ENCODE data around the gene UNC5B.
A peak's percentile ranks its signal among the peaks of the same experiment; 100 is the strongest.

The UNC5B gene

DNA sequence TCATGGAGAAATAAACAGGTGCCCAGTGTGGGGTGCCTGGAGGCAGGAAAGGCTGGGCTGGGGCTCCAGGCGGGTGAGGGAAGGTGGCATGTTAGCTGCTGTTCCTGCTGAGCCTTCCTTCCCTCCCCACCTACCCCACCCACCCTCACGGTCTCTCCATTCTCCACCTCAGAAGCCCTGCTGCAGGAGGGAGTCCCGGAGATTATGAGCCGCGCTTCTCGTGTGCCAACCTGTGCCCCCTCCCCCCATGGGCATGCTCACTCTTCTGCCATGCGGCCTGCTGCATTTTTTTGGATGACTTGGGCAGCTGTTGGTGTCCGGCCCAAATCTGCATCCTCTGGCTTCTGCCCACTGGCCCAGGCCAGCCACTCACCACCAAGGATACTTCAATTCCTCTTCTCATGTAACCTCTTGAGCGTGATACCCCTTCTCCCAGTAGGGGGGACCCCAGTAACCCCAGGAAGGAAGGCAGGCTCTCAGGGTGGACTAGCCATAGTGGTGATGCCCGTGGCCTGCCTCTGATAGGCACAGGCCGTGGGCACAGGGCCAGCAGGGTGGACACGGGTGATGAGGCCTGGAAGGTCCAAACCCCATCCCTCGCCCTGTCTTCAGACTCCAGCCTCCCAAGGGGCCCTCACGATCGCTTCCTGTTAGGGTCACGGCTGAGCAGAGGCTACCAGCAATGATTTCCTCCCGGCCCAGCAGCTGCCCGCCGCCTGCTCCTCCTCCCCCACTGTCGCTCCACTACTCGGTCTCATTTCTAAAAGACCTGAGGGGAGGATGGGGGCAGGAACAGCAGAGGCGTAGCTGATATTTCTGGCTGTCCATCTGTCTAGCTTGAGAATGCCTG lies 27.8 kb downstream of the UNC5B start:
- DNase-seq, result no peak

DNA sequence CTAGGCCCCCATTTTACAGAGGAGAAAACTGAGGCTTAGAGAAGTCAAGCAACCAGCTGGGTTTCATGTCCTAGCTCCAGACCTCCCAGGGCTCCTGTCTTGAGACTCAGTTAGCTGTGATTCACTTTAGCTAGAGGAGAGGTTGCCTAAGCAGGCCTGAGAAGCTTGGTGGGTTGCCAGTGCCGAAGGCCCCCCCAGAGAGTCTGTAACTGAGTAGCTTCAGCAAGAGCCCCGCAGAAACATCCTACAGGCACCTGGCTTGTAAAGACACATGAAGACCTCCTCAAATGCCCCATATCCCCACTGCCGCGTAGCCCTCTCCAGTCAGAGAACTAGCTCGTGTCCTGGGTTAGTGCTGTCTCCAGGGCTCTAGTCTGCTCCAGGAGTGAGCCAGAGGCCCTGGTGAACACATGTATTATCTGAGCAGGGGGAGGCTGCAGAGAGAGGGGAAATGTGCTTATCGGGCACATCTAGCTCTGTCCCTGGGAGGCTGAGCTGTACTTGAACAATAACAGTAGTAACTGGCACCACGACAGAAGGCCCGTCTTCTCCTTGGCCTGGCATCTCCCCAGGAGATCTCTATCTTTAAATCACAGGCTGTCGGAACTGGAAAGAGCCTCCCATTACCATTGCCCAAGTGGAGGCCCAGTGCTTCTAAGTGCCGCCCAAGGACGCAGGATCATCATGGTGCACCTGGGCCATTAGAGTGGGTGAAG lies 28.9 kb downstream of the UNC5B start:
- DNase-seq, result peak; percentile 78

- DNase-seq, result peak; percentile 78
These were observed 29.7 kb downstream of the UNC5B start for GRCh38 chr10:71241830-71242621.

DNA sequence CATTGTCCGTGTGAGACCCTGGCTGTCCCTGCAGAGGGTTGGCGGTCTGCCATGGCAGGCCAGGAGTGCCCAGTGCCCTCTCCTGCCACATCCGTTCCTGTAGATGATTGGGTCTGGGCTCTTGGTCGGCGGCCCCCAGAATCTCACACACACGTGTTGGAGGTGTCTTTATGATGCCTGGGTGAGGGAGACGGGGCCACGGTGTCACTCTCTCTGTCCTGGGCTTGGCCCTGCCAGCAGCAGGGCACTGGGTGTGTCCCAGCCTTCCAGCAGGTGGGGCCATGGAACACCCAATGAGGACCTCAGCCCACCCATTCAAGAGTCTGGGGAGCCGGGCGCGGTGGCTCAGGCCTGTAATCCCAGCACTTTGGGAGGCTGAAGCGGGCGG lies 30.2 kb downstream of the UNC5B start:
- DNase-seq, result no peak

- no peak for DNase-seq
These were observed 31.5 kb downstream of the UNC5B start for GRCh38 chr10:71243756-71244395.

DNA sequence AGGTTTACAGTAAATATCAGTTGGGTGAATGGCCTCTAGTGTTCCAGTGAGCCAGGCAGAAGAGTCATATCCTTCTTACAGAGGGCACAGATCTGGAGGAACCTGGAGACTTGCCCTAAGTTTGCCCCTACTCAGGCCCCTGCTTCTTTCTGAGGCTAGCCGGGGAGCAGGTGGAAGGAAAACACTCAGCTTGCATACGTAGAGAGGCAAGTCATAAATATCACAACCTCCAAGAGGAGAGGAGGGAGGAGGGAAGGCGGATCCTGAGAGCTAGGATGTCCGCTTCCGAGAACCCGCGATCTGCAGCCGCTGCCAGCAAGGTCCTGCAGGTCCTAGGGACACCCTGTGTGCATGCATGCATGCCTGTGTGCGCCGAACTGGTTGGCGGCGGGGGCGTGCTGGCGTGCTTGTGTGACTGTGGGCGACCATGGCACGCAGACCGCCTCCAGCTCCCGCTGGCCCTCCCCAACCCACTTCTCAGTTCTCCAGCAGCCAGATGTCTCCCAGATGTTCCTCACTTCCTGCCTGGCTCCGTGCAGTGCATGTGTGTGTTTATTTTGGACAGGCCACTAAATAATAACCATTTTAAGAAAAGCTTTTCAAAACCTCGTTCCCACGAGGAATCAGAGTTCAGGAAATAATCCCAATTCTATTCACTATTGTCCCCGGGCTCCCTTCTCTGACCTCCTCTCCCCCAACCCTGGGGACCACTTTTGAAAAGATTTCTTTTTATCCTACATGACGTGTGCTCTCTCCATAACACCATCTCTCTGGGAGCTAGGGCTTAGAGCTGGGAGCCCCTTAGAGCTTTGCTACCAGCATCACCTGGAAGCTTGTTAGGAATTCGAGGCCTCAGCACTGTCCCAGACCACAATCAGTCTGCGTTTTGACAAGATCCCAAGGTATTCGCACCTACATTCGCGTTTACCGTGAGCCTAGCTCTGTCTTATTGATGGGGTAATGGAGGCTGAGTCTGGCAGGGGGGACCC lies 32.4 kb downstream of the UNC5B start:
- DNase-seq, result peak; percentile 17

GRCh38 chr10:71245420-71246325 lies 33.3 kb downstream of the UNC5B start:
- DNase-seq, result no peak

DNA sequence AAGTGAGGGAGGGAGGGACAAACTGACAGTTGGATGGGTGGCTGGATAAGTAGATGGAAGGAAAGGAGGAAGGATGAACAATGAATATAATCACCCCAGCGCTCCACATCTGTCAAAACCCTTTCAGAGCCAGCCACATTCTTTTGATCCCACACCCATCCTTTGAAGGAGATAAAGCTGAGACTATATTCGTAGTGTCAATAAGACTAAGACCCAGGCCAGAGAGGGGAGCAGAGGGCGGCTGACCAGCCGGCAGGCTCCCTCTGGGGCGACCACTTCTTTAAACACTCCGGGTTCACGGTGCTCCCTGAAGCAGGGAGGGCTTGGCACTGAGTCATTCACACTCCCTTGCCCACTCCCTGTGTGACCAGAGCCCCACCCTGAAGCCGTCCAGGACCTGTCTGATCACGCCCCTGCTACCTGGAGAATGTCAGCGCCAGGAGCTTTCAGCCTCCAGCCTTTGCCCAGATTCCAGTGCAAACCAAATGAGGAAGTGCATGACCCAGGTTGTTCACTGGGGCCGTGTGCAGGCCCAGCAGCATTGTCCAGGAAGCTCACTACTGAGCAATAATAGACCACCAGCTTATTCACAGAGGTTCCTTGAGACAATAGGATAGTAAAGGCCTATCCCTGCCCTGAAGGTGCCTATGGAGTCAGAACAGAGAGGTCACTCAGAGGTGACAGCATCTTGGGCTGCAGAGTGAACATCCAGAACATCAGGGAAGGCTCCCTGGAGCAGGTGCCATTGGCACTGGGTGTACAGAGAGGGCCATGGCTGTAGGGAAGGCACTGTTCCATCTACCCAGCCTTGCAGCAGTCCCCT lies 34.4 kb downstream of the UNC5B start:
- no peak for DNase-seq

DNA sequence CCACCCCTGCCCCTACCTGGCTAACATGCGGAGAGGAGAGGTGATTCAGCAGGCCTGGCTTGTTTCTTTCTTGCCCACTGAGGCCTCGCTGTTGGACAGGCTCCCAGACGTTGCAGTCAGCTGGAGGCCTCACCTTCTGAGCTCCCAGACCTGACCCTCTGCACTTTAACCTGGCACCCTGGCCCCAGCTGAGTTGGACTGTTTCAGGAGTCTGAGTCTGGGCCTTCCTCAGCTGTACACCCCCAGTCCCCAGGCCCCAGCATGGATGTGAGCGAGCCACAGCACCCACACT lies 35.0 kb downstream of the UNC5B start:
- DNase-seq, result no peak

- DNase-seq, result no peak
These were observed 35.4 kb downstream of the UNC5B start for GRCh38 chr10:71247804-71248203.

DNA sequence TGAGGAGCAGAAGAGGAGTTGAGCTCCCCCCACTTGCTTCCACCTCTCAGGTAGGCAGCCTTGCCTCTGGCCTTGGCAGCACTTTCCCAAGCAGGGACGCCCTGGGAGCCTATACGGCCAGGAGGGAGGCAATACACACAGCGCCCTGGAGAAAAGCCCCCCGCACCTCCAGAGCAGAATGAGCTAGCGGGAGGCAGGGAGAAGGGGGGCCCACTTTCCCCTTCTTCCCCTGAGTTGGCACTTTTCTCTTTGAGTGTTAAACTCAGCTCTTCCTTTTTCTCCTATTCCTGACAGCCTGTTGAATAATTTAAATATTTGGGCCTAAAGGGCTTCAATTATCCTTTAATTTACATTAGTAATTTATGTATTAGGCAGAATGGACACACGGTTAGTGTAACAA lies 35.8 kb downstream of the UNC5B start:
- no peak for DNase-seq

GRCh38 chr10:71249996-71250395 lies 37.6 kb downstream of the UNC5B start:
- DNase-seq, result no peak

DNA sequence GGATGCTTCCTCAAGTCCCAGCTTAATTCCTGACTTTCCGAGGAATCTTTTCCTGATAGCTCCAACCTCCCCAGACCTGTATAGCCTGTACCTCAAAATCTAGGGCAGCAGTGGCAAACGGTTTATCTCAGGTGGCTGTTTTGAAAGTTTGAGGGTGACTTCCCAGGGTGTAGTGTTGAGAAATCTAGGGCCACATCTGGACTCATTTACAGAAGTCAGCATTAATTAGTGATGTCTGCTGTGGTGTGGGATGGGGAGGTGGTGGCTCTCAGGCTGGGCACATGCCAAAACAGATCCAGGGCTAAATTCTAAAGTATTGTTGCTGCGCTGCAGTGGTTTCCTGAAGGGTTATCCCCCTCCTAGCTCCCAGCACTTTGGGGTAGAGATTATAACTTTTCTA lies 38.0 kb downstream of the UNC5B start:
- DNase-seq, result no peak

GRCh38 chr10:71250842-71251241 lies 38.5 kb downstream of the UNC5B start:
- DNase-seq, result no peak

GRCh38 chr10:71251319-71251718 lies 38.9 kb downstream of the UNC5B start:
- peak; percentile 33 for DNase-seq

DNA sequence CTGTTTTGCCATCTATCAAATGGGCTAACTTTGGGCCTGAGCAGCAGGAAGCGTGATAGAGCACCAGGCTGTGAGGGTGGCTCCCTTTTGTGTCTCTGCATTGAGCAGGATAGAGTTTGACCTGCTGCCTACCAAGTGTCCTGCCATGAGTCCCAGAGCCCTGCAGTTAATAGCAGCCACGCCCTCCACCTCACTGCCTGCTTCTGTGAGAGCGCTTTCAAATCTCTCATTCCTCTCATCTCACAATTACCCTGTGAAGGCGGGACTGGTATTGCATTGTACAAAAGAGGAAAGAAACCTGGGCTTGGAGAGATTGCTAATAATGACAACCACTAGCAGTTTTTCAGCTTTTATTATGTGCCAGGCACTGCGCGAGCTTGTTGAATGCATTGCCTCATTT lies 39.9 kb downstream of the UNC5B start:
- DNase-seq, result peak; percentile 77

DNA sequence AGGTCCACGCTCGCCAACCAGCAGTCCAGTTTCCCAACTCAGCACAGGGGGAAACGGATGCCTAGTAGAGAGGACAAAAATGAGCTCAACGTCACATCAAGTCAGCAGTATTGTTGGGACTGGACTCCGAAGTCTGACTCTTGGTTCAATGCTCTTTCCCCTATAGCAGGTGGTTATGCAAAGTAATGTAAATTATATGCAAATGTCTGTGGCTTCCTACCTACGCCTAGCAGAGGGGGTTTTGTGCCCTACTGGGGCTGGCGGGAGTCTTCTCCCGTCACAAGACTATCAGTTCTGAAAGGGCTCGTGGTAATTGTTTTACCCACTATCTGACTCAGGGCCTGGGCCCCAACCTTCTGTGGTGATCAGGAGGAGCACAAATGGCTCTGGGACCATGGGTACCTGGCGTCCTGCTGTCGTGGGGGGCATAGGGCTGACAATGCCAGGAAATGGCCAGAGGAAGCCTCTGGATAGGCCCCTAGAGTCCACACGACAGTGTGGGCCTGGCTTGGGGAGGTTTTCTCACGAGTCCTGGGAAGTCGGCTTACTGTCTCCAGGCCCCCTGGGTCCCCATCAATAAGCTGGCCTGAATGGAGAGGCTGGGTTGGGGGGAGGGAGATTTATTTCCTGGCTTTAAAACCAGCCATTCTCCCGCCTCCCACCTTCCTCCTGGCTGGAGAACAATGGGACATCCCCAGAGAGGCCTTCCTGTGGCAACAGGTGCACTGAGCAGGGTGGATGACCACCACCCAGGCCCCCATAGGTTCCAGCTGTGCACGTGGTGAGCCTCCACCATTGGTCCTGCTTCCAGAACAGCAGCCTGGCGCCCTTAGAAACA lies 41.8 kb downstream of the UNC5B start:
- no peak for DNase-seq

GRCh38 chr10:71254834-71255549 lies 42.6 kb downstream of the UNC5B start:
- DNase-seq, result no peak

GRCh38 chr10:71255550-71255807 lies 43.1 kb downstream of the UNC5B start:
- DNase-seq, result no peak
